GM23248 (cell line): ENCODE data around the gene TAS1R3. TPM values are rescaled to one million over a fixed set of nuclear protein-coding genes. Genes with fewer than 3 reads are reported as not detected.
A peak's percentile ranks its signal among the peaks of the same experiment; 100 is the strongest.
"Not testable (repeated sequence)": the region's sequence is repeated elsewhere in the genome, so short reads cannot be mapped to it uniquely, and the experiment has no call there.

ENCODE experiments used
- DNase-seq: peaks from one replicate; pipeline ENCODE4 v3.0.0-alpha.2; 2015
- H2AFZ ChIP-seq: fragments of 200-600 bp; sonication (generic); 2 replicates; pipeline ENCODE4 v1.6.1; 2016; ENCODE audit warnings: antibody characterized with exemption
- H3F3A ChIP-seq: fragments of 200-600 bp; sonication (generic); 2 replicates; pipeline ENCODE4 v1.6.1; 2016; ENCODE audit warnings: mild to moderate bottlenecking, antibody characterized with exemption, mixed run types; ENCODE audit not compliant: insufficient read depth
- H3K27ac ChIP-seq: fragments of 200-600 bp; sonication (generic); 2 replicates; pipeline ENCODE4 v1.5.1; 2016; ENCODE audit warnings: mild to moderate bottlenecking
- H3K27me3 ChIP-seq: fragments of 200-600 bp; sonication (generic); replicated peaks from 2 replicates; pipeline ENCODE4 v1.6.1; 2016; ENCODE audit warnings: mild to moderate bottlenecking; ENCODE audit not compliant: insufficient read depth
- H3K36me3 ChIP-seq: fragments of 200-600 bp; sonication (generic); 2 replicates; pipeline ENCODE4 v1.6.1; 2016; ENCODE audit warnings: low read depth, mild to moderate bottlenecking
- H3K4me1 ChIP-seq: fragments of 200-600 bp; sonication (generic); 2 replicates; pipeline ENCODE4 v1.6.1; 2016; ENCODE audit warnings: mild to moderate bottlenecking; ENCODE audit not compliant: insufficient read depth
- H3K4me2 ChIP-seq: fragments of 200-600 bp; sonication (generic); one replicate; pipeline ENCODE4 v1.6.1; 2016; ENCODE audit warnings: mild to moderate bottlenecking; ENCODE audit not compliant: unreplicated experiment
- H3K4me3 ChIP-seq: fragments of 200-600 bp; sonication (generic); 2 replicates; pipeline ENCODE4 v1.5.1; 2016; ENCODE audit warnings: mild to moderate bottlenecking
- H3K79me2 ChIP-seq: fragments of 200-600 bp; sonication (generic); 2 replicates; pipeline ENCODE4 v1.6.1; 2016; ENCODE audit warnings: mild to moderate bottlenecking; ENCODE audit not compliant: insufficient read depth
- H3K9ac ChIP-seq: fragments of 200-600 bp; sonication (generic); 2 replicates; pipeline ENCODE4 v1.6.1; 2016; ENCODE audit warnings: mild to moderate bottlenecking
- H3K9me2 ChIP-seq: fragments of 200-600 bp; sonication (generic); 2 replicates; pipeline ENCODE4 v1.6.1; 2016; ENCODE audit warnings: mixed run types, mild to moderate bottlenecking, moderate library complexity; ENCODE audit not compliant: insufficient read depth
- H3K9me3 ChIP-seq: fragments of 200-600 bp; sonication (generic); one replicate; pipeline ENCODE4 v1.6.1; 2017; ENCODE audit warnings: low read depth
- H4K20me1 ChIP-seq: fragments of 200-600 bp; sonication (generic); 2 replicates; pipeline ENCODE4 v1.6.0; 2016; ENCODE audit not compliant: insufficient read depth
- EZH2 ChIP-seq: fragments of 200-600 bp; sonication (generic); IDR thresholded peaks from 2 replicates; pipeline ENCODE4 v1.6.1; 2018; ENCODE audit warnings: antibody characterized with exemption, mild to moderate bottlenecking; ENCODE audit not compliant: insufficient read depth, poor library complexity, severe bottlenecking
- EZH2phosphoT487 ChIP-seq: fragments of 200-600 bp; sonication (generic); IDR thresholded peaks from 2 replicates; pipeline ENCODE4 v1.6.1; 2018; ENCODE audit warnings: antibody characterized with exemption, moderate library complexity, mild to moderate bottlenecking, low read depth; ENCODE audit not compliant: insufficient read depth
- WGBS, 2 experiments: methylation state at CpG; one replicate each; pipeline ENCODE4 v1.1.6; 2015 to 2017; ENCODE audit warnings: low lambda C conversion rate in 2 of 2, low coverage in 1 of 2; ENCODE audit errors: missing lambda C conversion rate in 2 of 2; 5-methylcytosine and 5-hydroxymethylcytosine counted together
- in situ Hi-C: fragments of 300-500 bp; cut with MboI; formaldehyde crosslinking; loops from 2 replicates; pipeline ENCODE4 v1.15.0; 2020
- polyA plus RNA-seq: library from polyadenylated mRNA; unstranded; fragments of >200 nt; fragmentation: Nextera tagmentation; extraction: Ambion mirVana; gene quantifications from 2 replicates; pipeline ENCODE4 v1.2.1, GENCODE V29; 2016
- total RNA-seq: library from RNA; depleted of rRNA; stranded (reverse); fragments of >200 nt; shearing (Covaris generic); gene quantifications from 2 replicates; pipeline ENCODE4 v1.2.3, GENCODE V29; 2014

Gene TAS1R3
- total and polyA plus RNA-seq, 2 experiments from 2014 or later = 0.54 TPM; not detected in 1

DNA sequence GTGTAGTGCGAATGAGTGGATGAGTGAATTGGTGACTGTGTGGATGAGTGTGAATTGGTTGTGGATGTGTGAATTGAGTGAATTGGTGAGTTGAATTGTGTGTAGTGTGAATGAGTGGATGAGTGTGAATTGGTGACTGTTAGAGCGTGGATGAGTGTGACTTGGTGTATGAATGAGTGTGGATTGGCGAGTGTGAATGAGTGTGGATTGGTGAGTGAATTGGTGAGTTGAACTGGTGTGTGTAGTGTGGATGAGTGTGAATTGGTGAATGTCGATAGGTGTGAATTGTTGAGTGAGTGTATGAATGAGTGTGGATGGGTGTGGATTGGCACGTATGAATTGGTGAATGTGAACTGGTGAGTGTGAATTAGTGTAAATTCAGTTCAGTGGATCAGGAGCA lies 36.2 kb downstream of the TAS1R3 start:
- Histone ChIP-seq H3K4me3 (no peak overlapping the region), H2AFZ (no peak overlapping the region), H3K27me3 (no peaks in the 10 kb centered on the region), H3K4me2 (no peak overlapping the region), H4K20me1 (no peaks in the 10 kb centered on the region), H3K27ac (no peak overlapping the region), H3K9me3 (no peaks in the 10 kb centered on the region), H3K4me1 (peaks cover 4% of the 10 kb centered on the region), H3F3A (peaks cover 6% of the 10 kb centered on the region; the same call in 1 of the 2 replicates), H3K9me2 (no peaks in the 10 kb centered on the region), H3K36me3 (no peaks in the 10 kb centered on the region), H3K79me2 (peaks cover 9% of the 10 kb centered on the region), H3K9ac (no peak overlapping the region)
- in situ Hi-C loops = no loop called here
- TF ChIP-seq EZH2phosphoT487 (no peak), EZH2 (no peak)
- WGBS, 2 experiments = 95 to 98% methylated on average over 5 of the region's 5 CpGs
- no peak for DNase-seq

DNA sequence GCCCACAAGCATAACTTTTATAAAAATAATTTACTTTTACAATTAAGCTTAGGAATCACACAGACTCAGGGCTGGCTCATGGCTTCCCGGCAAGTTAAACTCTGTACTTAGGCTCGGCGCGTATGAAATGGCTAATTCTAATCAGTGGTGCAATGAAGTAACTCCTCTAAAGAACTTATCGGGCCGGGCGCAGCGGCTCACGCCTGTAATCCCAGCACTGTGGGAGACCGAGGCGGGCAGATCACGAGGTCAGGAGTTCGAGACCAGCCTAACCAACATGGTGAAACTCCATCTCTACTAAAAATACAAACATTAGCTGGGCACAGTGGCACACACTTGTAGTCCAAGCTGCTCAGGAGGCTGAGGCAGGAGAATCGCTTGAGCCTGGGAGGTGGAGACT lies 39.0 kb downstream of the TAS1R3 start:
- peaks cover 36% of the 10 kb centered on the region for H3K79me2 ChIP-seq
- H3K4me3 ChIP-seq, H4K20me1 ChIP-seq, H3K27me3 ChIP-seq, H3K9ac ChIP-seq, H3F3A ChIP-seq, H3K27ac ChIP-seq, H3K4me2 ChIP-seq, DNase-seq, in situ Hi-C loops, H2AFZ ChIP-seq, H3K36me3 ChIP-seq, H3K9me3 ChIP-seq, H3K9me2 ChIP-seq, H3K4me1 ChIP-seq: not testable (repeated sequence)
- WGBS, 2 experiments = 93 to 94% methylated on average over 14 of the region's 14 CpGs

DNA sequence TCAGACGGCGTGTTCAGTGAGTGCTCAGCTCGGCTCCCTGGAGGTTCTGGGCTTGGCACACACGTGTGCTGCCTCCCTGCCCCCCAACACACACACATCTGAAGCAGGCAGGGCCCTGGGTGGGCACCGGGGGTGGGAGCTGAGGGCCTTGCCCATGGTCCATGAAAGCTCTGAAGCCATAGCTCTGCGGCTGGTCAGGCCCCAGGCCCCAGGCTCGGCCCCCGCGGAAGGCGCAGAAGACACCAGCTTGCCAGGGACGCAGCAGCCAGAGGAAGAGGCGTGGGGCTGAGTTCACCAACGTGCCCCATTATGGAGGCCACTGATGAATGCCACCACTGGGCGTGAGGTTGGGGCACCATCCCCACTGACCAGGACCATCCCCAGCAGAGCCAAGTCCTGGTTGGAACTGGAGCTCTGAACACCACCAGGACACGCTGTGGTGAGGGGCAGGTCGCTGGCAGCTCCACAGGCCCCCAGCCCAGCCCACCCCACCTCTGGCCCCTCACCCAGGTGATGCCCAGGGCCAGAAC lies 39.8 kb downstream of the TAS1R3 start:
- Histone ChIP-seq H4K20me1 (no peaks in the 10 kb centered on the region), H3K36me3 (no peaks in the 10 kb centered on the region), H3K4me2 (no peak overlapping the region), H3K27me3 (no peaks in the 10 kb centered on the region), H3K9me3 (no peaks in the 10 kb centered on the region), H2AFZ (no peak overlapping the region), H3F3A (0 out of 2 replicates have a peak, but pooled peaks cover 4% of the 10 kb centered on the region), H3K9me2 (no peaks in the 10 kb centered on the region), H3K4me3 (no peak overlapping the region), H3K9ac (no peak overlapping the region), H3K27ac (no peak overlapping the region), H3K4me1 (peaks cover 6% of the 10 kb centered on the region), H3K79me2 (peaks cover 39% of the 10 kb centered on the region)
- no peak for DNase-seq
- WGBS, 2 experiments = 75 to 79% methylated on average over 15 to 16 of the region's 16 CpGs
- TF ChIP-seq EZH2 (no peak), EZH2phosphoT487 (no peak)
- in situ Hi-C loops = no loop called here

DNA sequence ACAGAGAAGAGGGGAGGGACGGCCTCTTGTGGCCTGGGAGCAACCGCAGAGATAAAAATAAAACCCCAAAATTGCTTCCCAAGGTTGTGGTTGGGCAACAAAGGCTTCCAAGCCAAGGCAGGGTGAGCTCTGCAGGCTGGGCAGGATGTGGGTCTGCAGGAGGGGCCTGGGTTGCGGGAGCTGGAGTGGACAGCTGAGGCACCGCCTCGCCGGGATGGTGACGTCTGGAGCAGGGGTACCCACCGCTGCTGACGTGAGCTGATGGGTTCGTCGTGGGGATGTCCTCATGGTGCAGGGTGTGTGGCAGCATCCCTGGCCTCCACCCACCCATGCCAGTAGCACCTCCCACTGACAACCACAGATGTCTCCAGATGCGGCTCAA lies 40.3 kb downstream of the TAS1R3 start:
- Histone ChIP-seq H3K36me3 (no peaks in the 10 kb centered on the region), H3K4me1 (peaks cover 9% of the 10 kb centered on the region)

More for the DNA sequence above, 40.3 kb downstream of the TAS1R3 start:
- H3K4me2 ChIP-seq = no peak overlapping the region
- peaks cover 44% of the 10 kb centered on the region for H3K79me2 ChIP-seq
- TF ChIP-seq EZH2 (no peak), EZH2phosphoT487 (no peak)
- H3K27ac ChIP-seq = no peak overlapping the region
- H3K9ac ChIP-seq = no peak overlapping the region
- no peaks in the 10 kb centered on the region for H3K9me3 ChIP-seq
- H3F3A ChIP-seq = peaks cover 9% of the 10 kb centered on the region; the same call in 1 of the 2 replicates
- no peaks in the 10 kb centered on the region for H3K9me2 ChIP-seq
- no peaks in the 10 kb centered on the region for H3K27me3 ChIP-seq
- DNase-seq = peak; percentile 18
- no peak overlapping the region for H2AFZ ChIP-seq
- no peak overlapping the region for H3K4me3 ChIP-seq
- no peaks in the 10 kb centered on the region for H4K20me1 ChIP-seq
- WGBS, 2 experiments = 53 to 62% methylated on average over 12 of the region's 12 CpGs
- in situ Hi-C loops = no loop called here
